Tibial artery (tissue), 4 donors: ENCODE results near the gene MIPEP.

ENCODE experiments used
- DNase-seq, 2 donors: peaks; one replicate each; pipeline ENCODE4 v3.0.0-alpha.2; 2019
- H3K27ac ChIP-seq, 2 donors: fragments of 200-600 bp; sonication (generic) in 1 of 2; 1 replicate in 1 of 2; 2 replicates in 1 of 2; pipeline ENCODE4 v1.5.1; 2018 to 2019; ENCODE audit warnings: mild to moderate bottlenecking in 1 of 2
- H3K27me3 ChIP-seq, 2 donors: fragments of 200-600 bp; sonication (generic) in 1 of 2; one replicate each; pipeline versions ENCODE4 v1.5.1 to v1.6.0; 2016 to 2019
- H3K36me3 ChIP-seq, 3 donors: fragments of 200-600 bp; sonication (generic) in 2 of 3; one replicate each; pipeline ENCODE4 v1.5.1; 2016 to 2019; ENCODE audit warnings: mild to moderate bottlenecking in 2 of 3
- H3K4me1 ChIP-seq, 4 donors: fragments of 200-600 bp; sonication (generic) in 2 of 4; 1 replicate in 3 of 4; 2 replicates in 1 of 4; pipeline ENCODE4 v1.5.1; 2016 to 2019
- H3K4me3 ChIP-seq, 2 donors: fragments of 200-600 bp; sonication (generic) in 1 of 2; 1 replicate in 1 of 2; 2 replicates in 1 of 2; pipeline ENCODE4 v1.5.1; 2018 to 2019; ENCODE audit warnings: mild to moderate bottlenecking in 2 of 2
- H3K9me3 ChIP-seq, 3 donors: fragments of 200-600 bp; sonication (generic) in 1 of 3; one replicate each; pipeline ENCODE4 v1.5.1; 2016 to 2019
- intact Hi-C: fragments of 100-400 bp; cut with DNase I; formaldehyde crosslinking; loops from one replicate; pipeline ENCODE4 v1.15.0; 2023; ENCODE audit warnings: low total_unique reads
- TF ChIP-seq, protein P1 (sequence below), 2 experiments: fragments of 200-600 bp in 1 of 2; fragments of 450-650 bp in 1 of 2; IDR thresholded peaks; one replicate each; pipeline ENCODE4 v1.5.1; 2017 to 2019; ENCODE audit warnings: antibody characterized with exemption in 2 of 2, mild to moderate bottlenecking in 1 of 2, moderate library complexity in 1 of 2

MIPEP gene

DNA sequence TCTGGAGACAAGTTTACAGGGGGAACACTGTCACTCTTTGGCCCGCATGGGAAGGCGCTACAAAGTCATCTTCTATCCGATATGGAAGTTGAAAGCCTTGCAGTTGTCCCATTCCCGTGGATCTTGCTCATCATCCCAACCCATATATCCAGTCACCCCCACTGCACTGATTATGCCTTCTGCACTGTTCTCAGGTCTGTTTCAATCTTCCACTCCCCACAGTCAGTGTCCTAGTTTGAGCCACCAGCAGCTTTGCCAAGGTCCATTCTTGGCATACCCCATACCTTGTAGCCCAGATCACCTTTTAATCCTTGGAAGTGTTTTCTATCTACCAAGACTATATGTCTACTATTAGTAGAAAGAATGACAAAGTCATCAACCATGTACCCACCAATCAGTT is 88.1 kb downstream of the MIPEP start:
- Histone ChIP-seq H3K36me3 (peaks cover 16 to 31% (median 28%) of the 10 kb centered on the region in 3 donors), H3K4me1 (peaks cover 0 to 11% (median 2%) of the 10 kb centered on the region in 4 donors), H3K27me3 (no peaks in the 10 kb centered on the region), H3K4me3 (no peak overlapping the region), H3K27ac (peak overlapping the region in 1 of 2 donors; percentile 56), H3K9me3 (no peaks in the 10 kb centered on the region)
- TF ChIP-seq, protein P1, sequence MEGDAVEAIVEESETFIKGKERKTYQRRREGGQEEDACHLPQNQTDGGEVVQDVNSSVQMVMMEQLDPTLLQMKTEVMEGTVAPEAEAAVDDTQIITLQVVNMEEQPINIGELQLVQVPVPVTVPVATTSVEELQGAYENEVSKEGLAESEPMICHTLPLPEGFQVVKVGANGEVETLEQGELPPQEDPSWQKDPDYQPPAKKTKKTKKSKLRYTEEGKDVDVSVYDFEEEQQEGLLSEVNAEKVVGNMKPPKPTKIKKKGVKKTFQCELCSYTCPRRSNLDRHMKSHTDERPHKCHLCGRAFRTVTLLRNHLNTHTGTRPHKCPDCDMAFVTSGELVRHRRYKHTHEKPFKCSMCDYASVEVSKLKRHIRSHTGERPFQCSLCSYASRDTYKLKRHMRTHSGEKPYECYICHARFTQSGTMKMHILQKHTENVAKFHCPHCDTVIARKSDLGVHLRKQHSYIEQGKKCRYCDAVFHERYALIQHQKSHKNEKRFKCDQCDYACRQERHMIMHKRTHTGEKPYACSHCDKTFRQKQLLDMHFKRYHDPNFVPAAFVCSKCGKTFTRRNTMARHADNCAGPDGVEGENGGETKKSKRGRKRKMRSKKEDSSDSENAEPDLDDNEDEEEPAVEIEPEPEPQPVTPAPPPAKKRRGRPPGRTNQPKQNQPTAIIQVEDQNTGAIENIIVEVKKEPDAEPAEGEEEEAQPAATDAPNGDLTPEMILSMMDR (IDR thresholded peaks at IDR 0.05) = no peak
- intact Hi-C loops = no loop called here
- DNase-seq = no peak

DNA sequence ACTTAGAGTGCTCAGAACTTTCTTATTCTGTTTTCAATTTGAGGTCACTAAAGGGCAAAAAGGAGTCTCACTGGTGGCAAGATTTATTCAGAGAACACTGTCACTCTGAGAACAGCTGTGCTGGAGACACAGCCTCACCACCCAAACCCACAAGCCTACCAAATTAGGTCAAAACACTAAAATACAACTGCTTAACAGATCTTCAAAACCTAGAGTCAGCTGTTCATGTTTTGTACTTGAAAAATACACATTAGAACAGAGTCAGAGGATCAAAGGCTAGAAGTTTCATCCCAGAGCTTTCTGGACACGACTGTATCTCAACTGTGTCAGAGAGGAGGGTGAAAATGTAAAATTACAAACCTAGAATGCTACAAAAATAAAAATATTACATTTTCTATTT is 89.3 kb downstream of the MIPEP start:
- no peaks in the 10 kb centered on the region for H3K27me3 ChIP-seq
- no peak overlapping the region for H3K4me3 ChIP-seq
- H3K4me1 ChIP-seq = peaks cover 0 to 15% (median 4%) of the 10 kb centered on the region in 4 donors
- TF ChIP-seq, protein P1 (IDR thresholded peaks at IDR 0.05) = no peak
- H3K27ac ChIP-seq = peak overlapping the region; percentile 31 to 56
- intact Hi-C loops = no loop called here
- H3K9me3 ChIP-seq = no peaks in the 10 kb centered on the region
- DNase-seq = no peak
- peaks cover 10 to 25% (median 20%) of the 10 kb centered on the region in 3 donors for H3K36me3 ChIP-seq

DNA sequence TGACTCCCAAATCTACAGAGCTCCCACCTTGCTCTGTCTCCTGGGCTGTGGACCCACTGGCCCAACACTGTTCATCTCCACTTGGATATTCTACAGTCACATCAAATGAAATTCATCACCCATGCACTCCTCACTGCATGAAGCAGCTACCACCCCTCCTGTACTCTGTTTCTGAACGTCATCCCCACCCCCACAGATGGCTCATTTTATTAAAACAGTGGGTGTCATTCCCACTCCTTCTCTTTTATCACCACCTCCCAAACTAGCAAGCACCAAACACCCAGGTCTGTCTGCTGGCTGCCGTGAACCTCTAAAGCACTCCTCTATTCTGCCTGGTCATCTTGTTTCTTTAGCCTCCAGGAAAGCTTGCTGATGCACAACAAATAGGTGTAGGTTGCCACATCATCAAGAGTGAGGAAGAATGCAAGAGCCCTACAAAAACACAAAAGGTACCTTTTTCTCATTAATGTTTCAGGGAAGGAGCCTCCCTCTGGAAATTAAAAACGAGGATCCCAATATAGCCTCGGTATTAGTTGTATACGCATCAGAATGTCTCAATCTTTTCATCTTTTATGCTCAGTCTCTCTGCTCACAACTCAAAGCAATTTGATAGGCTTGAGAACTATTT is 91.8 kb downstream of the MIPEP start:
- no peak for DNase-seq
- H3K27ac ChIP-seq = no peak overlapping the region
- peaks cover 0 to 31% (median 5%) of the 10 kb centered on the region in 4 donors for H3K4me1 ChIP-seq
- H3K9me3 ChIP-seq = no peaks in the 10 kb centered on the region
- intact Hi-C loops = no loop called here
- H3K36me3 ChIP-seq = peaks cover under 1 to 9% (median 6%) of the 10 kb centered on the region in 3 donors
- no peak overlapping the region for H3K4me3 ChIP-seq
- TF ChIP-seq, protein P1 (IDR thresholded peaks at IDR 0.05) = no peak
- H3K27me3 ChIP-seq = no peaks in the 10 kb centered on the region

DNA sequence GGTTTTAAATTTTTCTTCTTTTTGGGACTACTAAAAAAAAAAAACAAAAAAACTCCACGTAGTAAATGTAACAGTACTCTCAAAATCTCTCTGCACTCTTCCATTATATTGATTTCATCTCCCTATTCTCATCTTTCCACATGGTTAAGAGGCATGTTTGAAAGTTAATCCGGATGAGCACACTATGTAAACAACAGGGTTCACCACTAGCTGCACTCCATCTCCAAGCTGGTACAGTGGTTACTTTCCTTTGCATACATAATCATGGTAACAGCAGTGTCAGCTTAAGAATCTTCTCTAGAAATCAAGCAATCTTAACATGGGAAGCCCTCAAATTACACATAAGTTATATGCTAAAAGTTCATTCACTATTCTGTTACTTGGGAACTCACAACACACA is 92.6 kb downstream of the MIPEP start:
- TF ChIP-seq, protein P1 (IDR thresholded peaks at IDR 0.05) = no peak
- Histone ChIP-seq H3K27ac (no peak overlapping the region), H3K9me3 (no peaks in the 10 kb centered on the region), H3K4me3 (no peak overlapping the region), H3K36me3 (peaks cover 0 to 9% (median 5%) of the 10 kb centered on the region in 3 donors), H3K27me3 (no peaks in the 10 kb centered on the region), H3K4me1 (peaks cover 0 to 31% (median 5%) of the 10 kb centered on the region in 4 donors)
- intact Hi-C loops = no loop called here
- DNase-seq = no peak

DNA sequence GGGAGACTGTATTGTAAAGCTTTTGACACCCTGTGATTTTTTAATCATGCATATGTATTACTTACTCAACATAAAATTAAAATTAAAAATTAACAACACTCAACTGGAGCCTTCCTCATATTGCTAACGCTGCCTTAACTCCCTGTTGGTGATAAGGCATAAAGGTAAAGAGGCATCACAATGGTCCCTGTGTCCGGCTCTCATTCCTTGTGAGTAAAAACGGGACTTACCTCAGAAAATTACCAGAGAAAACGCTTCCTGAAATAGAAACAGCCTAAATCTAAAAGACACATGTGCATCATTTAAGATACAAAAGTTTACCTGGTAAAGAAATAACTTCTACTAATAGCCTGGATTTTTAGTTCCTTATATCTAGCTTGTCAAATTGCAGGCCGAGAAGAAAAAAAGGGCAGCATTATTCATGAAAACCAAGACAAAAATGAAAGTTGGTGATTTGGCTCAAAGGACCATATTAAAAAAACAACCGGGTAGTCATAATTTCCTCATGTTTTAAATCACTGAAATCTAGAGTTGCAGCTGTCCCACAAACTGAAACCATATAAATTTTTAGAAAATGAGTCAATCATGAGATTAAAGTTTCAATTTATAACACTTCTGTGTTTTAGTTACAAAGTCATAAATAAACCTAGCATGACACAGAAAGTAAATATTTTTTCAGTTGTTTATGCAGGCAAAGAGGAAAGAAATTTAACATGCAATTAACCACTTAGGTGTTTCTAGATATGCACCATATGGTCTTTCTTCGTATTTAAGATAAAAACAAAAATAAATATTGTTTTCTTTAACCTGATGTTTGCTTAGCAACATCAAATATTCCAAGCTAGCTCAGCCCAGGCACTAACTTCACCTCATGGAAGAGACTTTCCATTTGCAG is 94.7 kb downstream of the MIPEP start:
- intact Hi-C loops = no loop called here
- Histone ChIP-seq H3K27me3 (no peaks in the 10 kb centered on the region), H3K4me1 (peaks cover 0 to 27% (median 2%) of the 10 kb centered on the region in 4 donors), H3K27ac (peak overlapping the region; percentile 32 to 63), H3K9me3 (no peaks in the 10 kb centered on the region), H3K4me3 (peak overlapping the region in 1 of 2 donors; percentile 6), H3K36me3 (peaks cover 0 to 9% (median 5%) of the 10 kb centered on the region in 3 donors)
- TF ChIP-seq, protein P1 (IDR thresholded peaks at IDR 0.05) = no peak
- no peak for DNase-seq
